HepG2 (cell line): ENCODE results near the gene LRRC45. TPM values are rescaled to one million over a fixed set of nuclear protein-coding genes. Genes with fewer than 3 reads are reported as not detected.
A peak's percentile ranks its signal among the peaks of the same experiment; 100 is the strongest.

Experiments
- CHD2 ChIP-seq: IDR thresholded peaks from 2 replicates; pipeline ENCODE4 v1.6.1; 2011; ENCODE audit warnings: low read depth, low read length, improper control_type of control experiment
- FOXC1 ChIP-seq: sonication (generic); formaldehyde crosslinking; IDR thresholded peaks from 2 replicates; pipeline ENCODE4 v1.8.0; 2022; ENCODE audit warnings: mild to moderate bottlenecking, missing genetic modification reagents, borderline replicate concordance
- KAT2B ChIP-seq: fragments of 150-350 bp; IDR thresholded peaks from 2 replicates; pipeline ENCODE4 v1.6.1; 2014; ENCODE audit warnings: low read depth, low read length, borderline replicate concordance
- POGZ ChIP-seq: sonication (generic); formaldehyde crosslinking; IDR thresholded peaks from 2 replicates; pipeline ENCODE4 v1.4.0; 2020; ENCODE audit warnings: mild to moderate bottlenecking, missing genetic modification reagents
- POLR2AphosphoS5 ChIP-seq: IDR thresholded peaks from 2 replicates; pipeline ENCODE4 v1.6.1; 2012; ENCODE audit warnings: low read depth, low read length
- POLR2G ChIP-seq: fragments of 200-400 bp; formaldehyde crosslinking; IDR thresholded peaks from 2 replicates; pipeline ENCODE4 v1.6.1; 2018; ENCODE audit warnings: mild to moderate bottlenecking, low read depth, low read length, moderate library complexity
- REL ChIP-seq: sonication (generic); formaldehyde crosslinking; conservative IDR thresholded peaks from 2 replicates; pipeline ENCODE4 v1.8.0; 2022; ENCODE audit warnings: mild to moderate bottlenecking, missing genetic modification reagents, moderate library complexity
- SIN3A ChIP-seq: IDR thresholded peaks from 2 replicates; pipeline ENCODE4 v1.6.1; 2011; ENCODE audit warnings: low read depth, mild to moderate bottlenecking, control low read depth, low read length, borderline replicate concordance
- SRSF1 ChIP-seq: fragments of 200-400 bp; formaldehyde crosslinking; optimal IDR thresholded peaks from 2 replicates; pipeline ENCODE3; 2017; ENCODE audit warnings: mild to moderate bottlenecking, low read depth, low read length, moderate library complexity
- TGIF2 ChIP-seq: IDR thresholded peaks from 2 replicates; pipeline ENCODE4 v1.6.1; 2016; ENCODE audit warnings: control low read depth, missing compliant biosample characterization
- WIZ ChIP-seq: sonication (generic); formaldehyde crosslinking; IDR thresholded peaks from 2 replicates; pipeline ENCODE4 v1.5.1; 2020; ENCODE audit warnings: mild to moderate bottlenecking, missing genetic modification reagents
- ZBTB4 ChIP-seq: sonication (generic); formaldehyde crosslinking; IDR thresholded peaks from 2 replicates; pipeline ENCODE4 v1.4.0; 2020; ENCODE audit warnings: missing genetic modification reagents, mild to moderate bottlenecking, borderline replicate concordance
- ZBTB42 ChIP-seq: sonication (generic); formaldehyde crosslinking; IDR thresholded peaks from 2 replicates; pipeline ENCODE4 v1.5.0; 2020; ENCODE audit warnings: mild to moderate bottlenecking, missing genetic modification reagents
- ZNF235 ChIP-seq: sonication (generic); formaldehyde crosslinking; IDR thresholded peaks from 2 replicates; pipeline ENCODE4 v1.8.1; 2023; ENCODE audit warnings: mild to moderate bottlenecking, missing genetic modification reagents, borderline replicate concordance
- ZNF33B ChIP-seq: sonication (generic); formaldehyde crosslinking; IDR thresholded peaks from 2 replicates; pipeline ENCODE4 v1.5.1; 2020; ENCODE audit warnings: mild to moderate bottlenecking, missing genetic modification reagents
- ZNF451 ChIP-seq: sonication (generic); formaldehyde crosslinking; IDR thresholded peaks from 2 replicates; pipeline ENCODE4 v1.5.0; 2020; ENCODE audit warnings: mild to moderate bottlenecking, missing genetic modification reagents
- ZNF547 ChIP-seq: sonication (generic); formaldehyde crosslinking; IDR thresholded peaks from 2 replicates; pipeline ENCODE4 v1.5.1; 2020; ENCODE audit warnings: mild to moderate bottlenecking, missing genetic modification reagents
- ZNF652 ChIP-seq: IDR thresholded peaks from 2 replicates; pipeline ENCODE4 v1.6.1; 2016; ENCODE audit warnings: low read depth, borderline replicate concordance
- ZNF713 ChIP-seq: sonication (generic); formaldehyde crosslinking; IDR thresholded peaks from 2 replicates; pipeline ENCODE4 v1.4.0; 2020; ENCODE audit warnings: mild to moderate bottlenecking, missing genetic modification reagents
- ZSCAN22 ChIP-seq: sonication (generic); formaldehyde crosslinking; IDR thresholded peaks from 2 replicates; pipeline ENCODE4 v1.4.0; 2020; ENCODE audit warnings: mild to moderate bottlenecking, missing genetic modification reagents
- polyA plus RNA-seq, 8 experiments: library from polyadenylated mRNA; depleted of rRNA in 3 of 8; stranded (reverse) in 7 of 8; unstranded in 1 of 8; fragments of >200 nt; fragmentation: Illumina TruSeq in 4 of 8; extraction: Trizol in 4 of 8; gene quantifications; 2 replicates each; pipeline versions ENCODE4 v1.2.1 to v1.2.3, GENCODE V29; 2011 to 2016; ENCODE audit warnings: low read depth in 4 of 8, missing spikeins in 1 of 8, mixed read lengths in 1 of 8; ENCODE audit not compliant: insufficient read depth in 1 of 8
- total RNA-seq, 5 experiments: library from RNA; depleted of rRNA; stranded (reverse); fragments of >200 nt; fragmentation: Illumina TruSeq; extraction: Trizol; gene quantifications; 2 replicates each; pipeline ENCODE4 v1.2.3, GENCODE V29; 2016; ENCODE audit warnings: low read depth in 1 of 5
- TF ChIP-seq, protein P1 (sequence below): sonication (generic); formaldehyde crosslinking; IDR thresholded peaks from 2 replicates; pipeline ENCODE4 v1.5.0; 2020; ENCODE audit warnings: missing genetic modification reagents, mild to moderate bottlenecking, borderline replicate concordance
- TF ChIP-seq, protein P2 (sequence below): sonication (generic); formaldehyde crosslinking; IDR thresholded peaks from 2 replicates; pipeline ENCODE4 v1.4.0; 2020; ENCODE audit warnings: mild to moderate bottlenecking, missing genetic modification reagents
- TF ChIP-seq, protein P3 (sequence below): sonication (generic); formaldehyde crosslinking; IDR thresholded peaks from 2 replicates; pipeline ENCODE4; 2020; ENCODE audit warnings: missing genetic modification reagents, mild to moderate bottlenecking, borderline replicate concordance

Gene LRRC45
- total and polyA plus RNA-seq, 2 of the 13 experiments (the other 11 are each of a cell fraction or from before 2014, with no cell fraction given), result 11.6 to 48.1 TPM

GRCh38 chr17:82013341-82013740, 9.8 kb upstream of the LRRC45 start (continued):
- TF ChIP-seq ZSCAN22 (CRISPR knock-in tag) (no peak), SIN3A (no peak), TGIF2 (CRISPR knock-in tag) (no peak), CHD2 (no peak), KAT2B (no peak), WIZ (CRISPR knock-in tag) (no peak), ZBTB42 (CRISPR knock-in tag) (no peak), ZNF652 (CRISPR knock-in tag) (no peak), POLR2AphosphoS5 (no peak), POGZ (CRISPR knock-in tag) (no peak), REL (CRISPR knock-in tag) (no peak), POLR2G (0 out of 2 replicates have a peak, but pooled peaks have one; percentile 4), ZBTB4 (CRISPR knock-in tag) (no peak), ZNF451 (CRISPR knock-in tag) (no peak), ZNF547 (CRISPR knock-in tag) (no peak), SRSF1 (peak; percentile 40), FOXC1 (CRISPR knock-in tag) (no peak), ZNF713 (no peak), ZNF33B (CRISPR knock-in tag) (no peak), ZNF235 (no peak)
- TF ChIP-seq, protein P1, sequence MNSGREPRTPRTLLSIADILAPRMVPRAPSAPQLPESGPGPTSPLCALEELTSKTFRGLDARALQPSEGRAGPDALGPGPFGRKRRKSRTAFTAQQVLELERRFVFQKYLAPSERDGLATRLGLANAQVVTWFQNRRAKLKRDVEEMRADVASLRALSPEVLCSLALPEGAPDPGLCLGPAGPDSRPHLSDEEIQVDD, result no peak
- TF ChIP-seq, protein P2, sequence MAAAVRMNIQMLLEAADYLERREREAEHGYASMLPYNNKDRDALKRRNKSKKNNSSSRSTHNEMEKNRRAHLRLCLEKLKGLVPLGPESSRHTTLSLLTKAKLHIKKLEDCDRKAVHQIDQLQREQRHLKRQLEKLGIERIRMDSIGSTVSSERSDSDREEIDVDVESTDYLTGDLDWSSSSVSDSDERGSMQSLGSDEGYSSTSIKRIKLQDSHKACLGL, result no peak
- TF ChIP-seq, protein P3, sequence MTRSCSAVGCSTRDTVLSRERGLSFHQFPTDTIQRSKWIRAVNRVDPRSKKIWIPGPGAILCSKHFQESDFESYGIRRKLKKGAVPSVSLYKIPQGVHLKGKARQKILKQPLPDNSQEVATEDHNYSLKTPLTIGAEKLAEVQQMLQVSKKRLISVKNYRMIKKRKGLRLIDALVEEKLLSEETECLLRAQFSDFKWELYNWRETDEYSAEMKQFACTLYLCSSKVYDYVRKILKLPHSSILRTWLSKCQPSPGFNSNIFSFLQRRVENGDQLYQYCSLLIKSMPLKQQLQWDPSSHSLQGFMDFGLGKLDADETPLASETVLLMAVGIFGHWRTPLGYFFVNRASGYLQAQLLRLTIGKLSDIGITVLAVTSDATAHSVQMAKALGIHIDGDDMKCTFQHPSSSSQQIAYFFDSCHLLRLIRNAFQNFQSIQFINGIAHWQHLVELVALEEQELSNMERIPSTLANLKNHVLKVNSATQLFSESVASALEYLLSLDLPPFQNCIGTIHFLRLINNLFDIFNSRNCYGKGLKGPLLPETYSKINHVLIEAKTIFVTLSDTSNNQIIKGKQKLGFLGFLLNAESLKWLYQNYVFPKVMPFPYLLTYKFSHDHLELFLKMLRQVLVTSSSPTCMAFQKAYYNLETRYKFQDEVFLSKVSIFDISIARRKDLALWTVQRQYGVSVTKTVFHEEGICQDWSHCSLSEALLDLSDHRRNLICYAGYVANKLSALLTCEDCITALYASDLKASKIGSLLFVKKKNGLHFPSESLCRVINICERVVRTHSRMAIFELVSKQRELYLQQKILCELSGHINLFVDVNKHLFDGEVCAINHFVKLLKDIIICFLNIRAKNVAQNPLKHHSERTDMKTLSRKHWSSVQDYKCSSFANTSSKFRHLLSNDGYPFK, result no peak
